ENCODE data around the gene PPP2R5A.

- TF ChIP-seq CTCF (IDR thresholded peaks at IDR 0.05) = no peak
- no peak for TF ChIP-seq POLR2AphosphoS5 (IDR thresholded peaks at IDR 0.05)
Observed at GRCh38 chr1:212260557-212261355, 24.5 kb upstream of the PPP2R5A start.
